NCI-H1694 treated with DMSO at 0.1 percent for 48 hours (cell line): ENCODE measurements around the gene STAB1.
"Not testable (repeated sequence)": the region's sequence is repeated elsewhere in the genome, so short reads cannot be mapped to it uniquely, and the experiment has no call there.

Experiments used
- DNase-seq: peaks from one replicate; lab custom pipeline; 2025; lab: John Stamatoyannopoulos, UW

Gene STAB1

GRCh38 chr3:52522651-52523251 lies 27.6 kb downstream of the STAB1 start:
- no peak for DNase-seq

DNA sequence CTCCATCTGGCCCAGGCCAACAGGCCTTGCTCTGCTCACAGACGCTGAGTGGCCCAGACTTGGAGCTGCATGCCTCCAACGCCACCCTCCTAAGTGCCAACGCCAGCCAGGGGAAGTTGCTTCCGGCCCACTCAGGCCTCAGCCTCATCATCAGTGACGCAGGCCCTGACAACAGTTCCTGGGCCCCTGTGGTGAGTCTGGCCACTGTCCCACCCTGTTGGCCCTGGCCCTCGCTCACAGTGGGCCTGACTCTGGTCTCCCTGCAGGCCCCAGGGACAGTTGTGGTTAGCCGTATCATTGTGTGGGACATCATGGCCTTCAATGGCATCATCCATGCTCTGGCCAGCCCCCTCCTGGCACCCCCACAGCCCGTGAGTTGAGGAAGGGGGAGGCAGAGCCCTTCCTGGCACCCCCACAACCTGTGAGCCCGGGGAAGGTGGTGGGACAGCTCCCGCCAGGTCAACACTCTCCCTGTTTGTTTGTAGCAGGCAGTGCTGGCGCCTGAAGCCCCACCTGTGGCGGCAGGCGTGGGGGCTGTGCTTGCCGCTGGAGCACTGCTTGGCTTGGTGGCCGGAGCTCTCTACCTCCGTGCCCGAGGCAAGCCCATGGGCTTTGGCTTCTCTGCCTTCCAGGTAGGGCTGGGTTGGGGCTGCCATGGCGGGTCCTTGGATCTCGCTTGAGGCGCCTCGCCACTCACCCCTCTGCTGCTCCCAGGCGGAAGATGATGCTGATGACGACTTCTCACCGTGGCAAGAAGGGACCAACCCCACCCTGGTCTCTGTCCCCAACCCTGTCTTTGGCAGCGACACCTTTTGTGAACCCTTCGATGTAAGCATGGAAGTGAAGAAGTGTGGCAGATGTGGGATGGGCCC lies 28.5 kb downstream of the STAB1 start:
- no peak for DNase-seq

DNA sequence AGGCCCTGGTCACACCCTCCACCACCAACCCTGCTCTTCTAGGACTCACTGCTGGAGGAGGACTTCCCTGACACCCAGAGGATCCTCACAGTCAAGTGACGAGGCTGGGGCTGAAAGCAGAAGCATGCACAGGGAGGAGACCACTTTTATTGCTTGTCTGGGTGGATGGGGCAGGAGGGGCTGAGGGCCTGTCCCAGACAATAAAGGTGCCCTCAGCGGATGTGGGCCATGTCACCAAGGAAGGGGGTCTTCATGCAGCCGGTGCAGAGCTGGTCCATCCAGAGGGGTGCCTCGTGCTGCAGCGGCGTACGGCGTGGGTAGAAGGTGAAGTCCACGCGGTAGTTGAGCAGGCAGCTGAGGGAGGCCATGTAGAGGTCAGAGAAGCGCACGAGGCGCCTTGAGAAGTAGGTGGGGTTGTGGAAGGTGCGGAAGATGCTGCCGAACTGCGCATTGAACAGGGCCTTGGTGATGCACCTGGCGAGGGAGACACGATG lies 29.2 kb downstream of the STAB1 start:
- DNase-seq, result no peak

GRCh38 chr3:52524752-52525679 lies 29.9 kb downstream of the STAB1 start:
- DNase-seq, result no peak

DNA sequence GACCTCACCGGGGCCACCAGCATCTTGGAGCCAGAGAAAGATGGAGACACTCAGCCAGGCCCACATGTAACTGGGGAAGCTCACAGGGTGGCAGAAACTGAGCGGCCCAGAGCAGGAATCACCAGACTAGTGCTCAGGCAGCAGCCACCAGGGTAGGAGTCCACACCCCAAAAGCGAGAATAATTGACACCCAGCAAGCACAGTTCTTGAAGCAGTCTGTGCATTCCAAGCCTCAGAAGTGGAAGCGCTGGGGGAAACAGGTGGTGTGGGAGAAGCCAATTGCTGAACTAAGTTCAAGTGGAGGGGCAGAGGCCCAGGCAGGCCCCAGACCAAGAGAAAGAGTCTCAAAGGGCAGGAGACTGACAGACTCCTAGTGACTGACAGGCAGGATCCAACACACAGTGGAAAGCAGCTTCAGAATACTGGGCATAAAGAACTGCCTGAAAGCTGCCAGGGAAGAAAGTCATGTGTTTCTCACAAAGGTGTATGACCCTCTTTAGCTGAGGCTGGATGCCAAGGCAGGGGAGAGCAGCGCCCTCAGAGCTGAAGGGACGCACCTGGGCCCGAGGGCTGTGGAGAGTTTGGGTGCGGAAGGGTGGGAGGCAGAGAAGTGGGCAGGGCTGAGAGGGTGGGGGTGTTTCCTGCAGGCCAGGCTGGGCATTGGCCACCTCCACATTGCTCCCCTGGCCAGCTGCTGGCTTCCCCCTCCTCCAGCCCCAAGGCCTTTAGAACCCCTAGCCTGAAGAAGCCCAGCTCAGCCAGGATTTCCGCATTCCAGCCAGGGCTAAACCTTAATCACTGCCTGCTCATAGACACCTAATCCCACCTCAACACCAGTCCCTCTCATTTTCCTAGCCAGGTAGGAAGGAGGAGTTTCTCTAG lies 30.8 kb downstream of the STAB1 start:
- DNase-seq, result no peak

GRCh38 chr3:52526671-52527038 lies 31.5 kb downstream of the STAB1 start:
- DNase-seq, result not testable (repeated sequence)

DNA sequence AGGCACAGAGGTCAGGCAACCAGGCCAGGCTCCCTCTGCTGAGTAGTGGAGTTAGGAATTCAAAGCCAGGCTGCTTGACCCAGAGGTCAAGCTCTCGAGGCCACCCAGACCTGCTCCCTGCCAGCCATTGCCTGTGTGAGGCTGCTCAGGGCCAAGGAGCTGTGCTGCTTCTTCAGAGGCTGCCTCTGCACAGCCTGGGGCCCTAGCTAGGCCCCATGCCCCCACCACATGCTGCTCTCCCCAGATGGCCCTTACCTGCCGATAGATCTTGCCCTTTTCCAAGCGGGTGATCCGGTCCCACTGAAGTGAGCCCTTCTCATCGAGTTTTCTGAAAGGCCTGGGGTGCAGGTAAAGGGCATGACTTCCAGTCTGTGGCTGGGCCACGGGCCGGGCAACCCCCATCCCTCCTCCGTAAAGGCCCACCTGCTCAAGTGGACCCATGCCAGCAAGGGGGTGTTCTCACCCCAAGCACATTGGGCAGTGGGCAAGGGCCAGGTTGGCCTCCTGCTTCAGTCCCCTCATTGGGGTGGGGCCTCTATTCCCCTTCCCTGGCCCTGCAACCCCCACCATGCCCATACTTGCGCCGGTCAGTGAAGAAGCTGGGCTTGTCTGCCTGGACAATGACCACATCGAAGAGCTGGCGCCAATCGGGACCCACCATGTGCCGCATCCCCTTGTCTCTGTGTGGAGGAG lies 32.0 kb downstream of the STAB1 start:
- DNase-seq, result no peak

DNA sequence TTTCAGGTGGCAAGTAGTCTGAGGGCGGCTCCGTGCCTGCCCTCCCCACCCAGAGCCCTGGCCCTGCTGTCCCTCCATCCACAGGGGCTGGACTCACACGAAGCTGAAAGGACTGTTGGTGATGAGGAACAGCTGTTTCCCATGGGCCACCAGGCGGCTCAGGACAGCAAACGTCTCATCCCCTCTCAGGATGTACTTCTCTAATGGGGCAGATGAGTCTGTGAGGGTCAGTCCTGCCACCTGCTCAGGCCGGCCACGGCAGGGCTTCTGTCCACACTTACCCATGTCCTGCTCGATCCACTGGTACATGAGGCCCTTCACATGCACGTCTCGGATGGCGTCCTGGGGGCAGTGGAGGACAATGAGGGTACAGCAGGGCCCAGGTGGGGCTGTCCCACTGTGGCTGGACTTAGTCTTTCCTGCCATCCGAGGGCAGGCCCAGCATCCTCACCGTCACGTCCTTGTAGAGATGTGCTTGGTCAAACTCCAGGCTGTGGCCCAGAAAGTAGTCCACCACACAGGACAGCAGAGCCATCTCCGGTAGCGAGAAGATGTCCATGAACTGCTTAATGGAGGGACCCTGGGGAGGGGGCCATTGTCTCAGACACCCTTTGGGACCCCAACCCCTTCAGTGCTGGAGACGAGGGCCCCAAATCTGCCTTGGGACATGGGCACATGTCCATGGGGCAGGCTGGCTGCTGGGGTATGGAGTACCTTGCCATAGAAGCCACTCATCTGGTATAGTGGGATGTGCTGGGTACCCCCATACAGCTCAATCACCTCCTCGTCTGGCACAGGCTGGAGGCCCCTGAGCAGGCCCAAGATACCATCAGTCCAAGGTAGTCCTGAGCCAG lies 32.8 kb downstream of the STAB1 start:
- no peak for DNase-seq

- DNase-seq, result no peak
Observed at GRCh38 chr3:52528586-52529375, 33.6 kb downstream of the STAB1 start.

DNA sequence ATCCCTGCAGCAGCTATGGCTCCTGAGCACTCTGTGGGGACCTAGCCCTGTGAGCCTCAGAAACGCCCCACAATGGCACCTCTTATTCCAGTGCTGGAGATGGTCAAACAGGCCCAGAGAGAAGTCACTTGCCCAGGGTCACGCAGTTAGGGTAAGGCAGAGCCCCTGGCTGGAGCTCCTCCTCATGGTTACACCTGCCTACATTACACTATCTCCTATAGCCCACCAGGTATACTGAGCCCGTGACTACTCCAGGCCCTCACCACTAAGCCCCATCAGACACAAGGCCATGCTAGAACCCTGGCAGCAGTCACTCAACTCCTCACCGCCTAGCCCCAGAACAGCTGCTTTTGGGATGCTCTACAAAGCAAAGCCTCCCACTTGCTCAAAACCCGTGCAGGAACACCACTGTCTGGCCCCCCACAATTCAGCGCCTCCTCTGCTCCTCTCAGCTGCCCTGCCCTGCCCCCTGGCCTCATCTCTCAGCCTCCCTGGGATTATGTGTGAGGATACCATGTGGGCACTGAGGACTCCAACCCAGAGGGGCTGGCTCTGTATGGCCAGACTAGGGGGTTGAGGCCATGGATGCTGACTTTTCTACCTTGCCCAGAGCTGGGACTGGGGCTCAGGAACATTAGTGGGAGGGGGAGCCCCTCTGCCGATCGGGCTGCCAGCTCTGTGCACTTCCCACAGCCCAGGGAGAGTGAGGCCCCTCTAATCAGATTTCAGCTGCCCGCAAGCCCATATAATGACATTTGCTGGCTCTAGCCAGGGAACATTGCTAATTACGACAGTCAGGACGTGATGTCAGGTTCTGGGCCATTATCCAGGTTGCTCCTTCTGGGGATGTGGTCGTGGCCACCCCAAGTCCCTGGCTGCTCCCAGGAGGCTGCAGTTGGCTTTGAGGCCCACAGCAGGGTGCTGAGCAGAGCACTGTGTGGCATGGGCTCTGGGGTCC lies 34.5 kb downstream of the STAB1 start:
- DNase-seq, result no peak

GRCh38 chr3:52530918-52531826 lies 36.0 kb downstream of the STAB1 start:
- no peak for DNase-seq

GRCh38 chr3:52531860-52532516 lies 36.9 kb downstream of the STAB1 start:
- DNase-seq, result no peak

- no peak for DNase-seq
Observed at GRCh38 chr3:52532517-52532837, 37.3 kb downstream of the STAB1 start.

GRCh38 chr3:52532838-52533622 lies 37.9 kb downstream of the STAB1 start:
- DNase-seq, result no peak

DNA sequence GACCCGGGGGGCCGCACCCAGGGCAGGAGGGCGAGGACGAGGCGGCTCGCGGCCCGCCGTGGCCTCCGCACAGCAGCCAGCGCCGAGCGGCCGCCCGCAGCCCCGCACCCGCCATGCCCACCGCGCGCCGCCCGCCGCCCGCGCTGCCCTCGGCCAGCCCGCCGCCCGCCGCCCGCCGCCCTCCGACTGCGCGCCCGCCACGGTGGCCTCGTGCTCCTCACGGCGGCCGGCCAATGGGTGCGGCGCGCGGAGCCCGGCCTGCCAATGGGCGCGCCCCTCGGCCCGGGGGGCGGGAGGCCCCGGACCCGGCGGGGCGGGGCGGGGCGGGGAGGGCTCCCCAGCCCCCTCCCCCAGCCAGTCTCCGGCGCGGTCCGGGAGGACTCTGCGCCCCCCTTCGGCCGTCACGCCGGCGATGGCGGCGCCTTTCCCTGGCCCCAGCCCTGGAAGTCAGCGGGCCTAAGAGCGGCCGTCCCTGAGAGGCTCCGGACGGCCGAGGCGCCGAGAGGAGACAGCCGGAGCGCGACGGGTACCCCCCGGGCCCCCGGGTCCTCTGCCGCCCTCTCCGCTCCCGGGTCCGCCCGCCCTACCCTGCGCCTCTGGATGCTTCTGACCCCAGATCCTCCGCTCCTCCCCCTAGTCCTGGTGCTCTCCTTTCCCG lies 38.6 kb downstream of the STAB1 start, which contains the start of gene NT5DC2:
Gene NT5DC2 (minus strand): TSS at position 235 of the 658 bp plus-strand sequence. CDS start 120 bp downstream, at position 115.
- peak; percentile 6 for DNase-seq
